ENCODE data around the gene GFPT1.

- TF ChIP-seq EZH2 (IDR thresholded peaks at IDR 0.05; ENCODE audit: borderline replicate concordance): no peak
- TF ChIP-seq, protein P1, sequence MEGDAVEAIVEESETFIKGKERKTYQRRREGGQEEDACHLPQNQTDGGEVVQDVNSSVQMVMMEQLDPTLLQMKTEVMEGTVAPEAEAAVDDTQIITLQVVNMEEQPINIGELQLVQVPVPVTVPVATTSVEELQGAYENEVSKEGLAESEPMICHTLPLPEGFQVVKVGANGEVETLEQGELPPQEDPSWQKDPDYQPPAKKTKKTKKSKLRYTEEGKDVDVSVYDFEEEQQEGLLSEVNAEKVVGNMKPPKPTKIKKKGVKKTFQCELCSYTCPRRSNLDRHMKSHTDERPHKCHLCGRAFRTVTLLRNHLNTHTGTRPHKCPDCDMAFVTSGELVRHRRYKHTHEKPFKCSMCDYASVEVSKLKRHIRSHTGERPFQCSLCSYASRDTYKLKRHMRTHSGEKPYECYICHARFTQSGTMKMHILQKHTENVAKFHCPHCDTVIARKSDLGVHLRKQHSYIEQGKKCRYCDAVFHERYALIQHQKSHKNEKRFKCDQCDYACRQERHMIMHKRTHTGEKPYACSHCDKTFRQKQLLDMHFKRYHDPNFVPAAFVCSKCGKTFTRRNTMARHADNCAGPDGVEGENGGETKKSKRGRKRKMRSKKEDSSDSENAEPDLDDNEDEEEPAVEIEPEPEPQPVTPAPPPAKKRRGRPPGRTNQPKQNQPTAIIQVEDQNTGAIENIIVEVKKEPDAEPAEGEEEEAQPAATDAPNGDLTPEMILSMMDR (IDR thresholded peaks at IDR 0.05; ENCODE audit: poor library complexity): no peak
Observed at GRCh38 chr2:69387770-69388481, 899 bp upstream of the GFPT1 start.

Measured in hepatocyte (in vitro differentiated cells).